Spleen (tissue), 11 donors: ENCODE data around the gene VGLL4. TPM values are rescaled to one million over a fixed set of nuclear protein-coding genes. Genes with fewer than 3 reads are reported as not detected.

Source experiments
- DNase-seq: peaks from one replicate; pipeline ENCODE4 v3.0.0-alpha.2; 2020
- H3K27ac ChIP-seq, 8 donors: fragments of 200-600 bp; sonication (generic) in 7 of 8; 1 replicate in 4 of 8; 2 replicates in 4 of 8; pipeline versions ENCODE4 v1.5.0 to v1.8.0; 2016 to 2021; ENCODE audit warnings: inconsistent platforms in 4 of 8, mild to moderate bottlenecking in 4 of 8, moderate library complexity in 1 of 8
- H3K27me3 ChIP-seq, 7 donors: fragments of 200-600 bp; sonication (generic) in 6 of 7; replicated peaks in 1 of 7; 1 replicate in 4 of 7; 2 replicates in 3 of 7; pipeline versions ENCODE4 v1.5.0 to v1.8.0; 2016 to 2021; ENCODE audit warnings: inconsistent platforms in 3 of 7, mild to moderate bottlenecking in 1 of 7
- H3K36me3 ChIP-seq, 6 donors: fragments of 200-600 bp; sonication (generic) in 5 of 6; 1 replicate in 4 of 6; 2 replicates in 2 of 6; pipeline versions ENCODE4 v1.5.0 to v1.8.0; 2016 to 2021; ENCODE audit warnings: inconsistent platforms in 2 of 6
- H3K4me1 ChIP-seq, 6 donors: fragments of 200-600 bp; sonication (generic) in 5 of 6; 1 replicate in 3 of 6; 2 replicates in 3 of 6; pipeline versions ENCODE4 v1.5.0 to v1.8.0; 2016 to 2021; ENCODE audit warnings: inconsistent platforms in 3 of 6
- H3K4me3 ChIP-seq, 8 donors: fragments of 200-600 bp; sonication (generic) in 7 of 8; 1 replicate in 4 of 8; 2 replicates in 4 of 8; pipeline versions ENCODE4 v1.5.0 to v1.8.0; 2016 to 2021; ENCODE audit warnings: inconsistent platforms in 4 of 8, mild to moderate bottlenecking in 4 of 8, moderate library complexity in 2 of 8
- H3K9me3 ChIP-seq, 8 donors: fragments of 200-600 bp; sonication (generic) in 7 of 8; 1 replicate in 4 of 8; 2 replicates in 4 of 8; pipeline versions ENCODE4 v1.5.0 to v1.8.0; 2016 to 2021; ENCODE audit warnings: inconsistent platforms in 4 of 8
- POLR2A ChIP-seq, 3 donors: fragments of 450-650 bp; IDR thresholded peaks; one replicate each; pipeline ENCODE4 v1.5.1; 2017; ENCODE audit warnings: antibody characterized with exemption in 3 of 3, mild to moderate bottlenecking in 1 of 3
- POLR2AphosphoS5 ChIP-seq, 3 donors: sonication (generic); formaldehyde crosslinking; IDR thresholded peaks; one replicate each; pipeline ENCODE4 v1.5.1; 2017; ENCODE audit warnings: antibody characterized with exemption in 3 of 3
- WGBS, 5 donors: extraction: QIAGEN DNeasy Blood & Tissue Kit in 3 of 5; methylation state at CpG; one replicate each; pipeline versions ENCODE4 v1.1.5 to v1.1.7; 2013 to 2018; 5-methylcytosine and 5-hydroxymethylcytosine counted together
- intact Hi-C: fragments of 100-400 bp; cut with DNase I; formaldehyde crosslinking; loops from one replicate; pipeline ENCODE4 v1.15.0; 2023; ENCODE audit warnings: low total_unique reads
- polyA plus RNA-seq, 3 donors: library from polyadenylated mRNA; stranded (reverse); fragments of 200-250 nt; gene quantifications; one replicate each; pipeline ENCODE4 v1.2.1, GENCODE V29; 2013
- total RNA-seq, 7 donors: library from RNA; depleted of rRNA in 3 of 7; stranded (reverse); fragments of >200 nt in 3 of 7; fragmentation: NEBNext Ultra II Directional in 4 of 7; extraction: Animal tissue kit (Norgen Biotek cat#: 25700) in 4 of 7; gene quantifications; one replicate each; pipeline versions ENCODE4 v1.1.0 to v1.2.1, GENCODE V29; 2016 to 2021
- TF ChIP-seq, protein P1 (sequence below), 11 experiments: fragments of 200-600 bp in 7 of 11; fragments of 450-650 bp in 4 of 11; sonication (generic) in 4 of 11; IDR thresholded peaks in 8 of 11; conservative IDR thresholded peaks in 3 of 11; 1 replicate in 7 of 11; 2 replicates in 4 of 11; pipeline versions ENCODE4 v1.4.0 to v1.8.0; 2016 to 2021; ENCODE audit warnings: antibody characterized with exemption in 11 of 11, inconsistent platforms in 4 of 11, mild to moderate bottlenecking in 1 of 11
- donor health status: healthy with polysubstance abuse.
- donor health status: DM: no; HTN: no; CAD: no; lungs with moderate emphysema.
- donor health status: DM: no; HTN: no; CAD: no.
- donor health status: Bipolar disorder and iron deficiency.
- donor health status: healthy.
- donor health status: DM: no; HTN: no; CAD: no.
- donor health status: DM: yes; HTN: yes; CAD: no.

Gene VGLL4
- total and polyA plus RNA-seq, 10 donors: 13.5 to 80.2 (median 50.8) TPM

GRCh38 chr3:11510356-11510755 lies 133.4 kb downstream of the VGLL4 start:
- intact Hi-C loops: no loop called here
- DNase-seq: no peak
- Histone ChIP-seq H3K27me3 (no peaks in the 10 kb centered on the region), H3K9me3 (no peaks in the 10 kb centered on the region), H3K27ac (peak overlapping the region in 2 of 8 donors; percentile 13 to 35), H3K4me3 (no peak overlapping the region), H3K4me1 (peaks cover 5 to 43% (median 18%) of the 10 kb centered on the region in 6 donors), H3K36me3 (peaks cover 0 to 19% (median 0%) of the 10 kb centered on the region in 6 donors)
- WGBS, 5 donors: 89 to 93% (median 90%) methylated on average over 5 of the region's 5 CpGs
- TF ChIP-seq POLR2A (IDR thresholded peaks at IDR 0.05) (no peak), POLR2AphosphoS5 (IDR thresholded peaks at IDR 0.05) (no peak)

- no peak overlapping the region for H3K4me3 ChIP-seq
- no peaks in the 10 kb centered on the region for H3K9me3 ChIP-seq
- 73 to 88% (median 84%) methylated on average over 5 of the region's 5 CpGs for WGBS, 5 donors
- no peak for DNase-seq
- H3K4me1 ChIP-seq: peaks cover 5 to 43% (median 18%) of the 10 kb centered on the region in 6 donors
- intact Hi-C loops: no loop called here
- H3K27ac ChIP-seq: peak overlapping the region in 3 of 8 donors; percentile 4 to 35 (median 13)
- TF ChIP-seq, protein P1, sequence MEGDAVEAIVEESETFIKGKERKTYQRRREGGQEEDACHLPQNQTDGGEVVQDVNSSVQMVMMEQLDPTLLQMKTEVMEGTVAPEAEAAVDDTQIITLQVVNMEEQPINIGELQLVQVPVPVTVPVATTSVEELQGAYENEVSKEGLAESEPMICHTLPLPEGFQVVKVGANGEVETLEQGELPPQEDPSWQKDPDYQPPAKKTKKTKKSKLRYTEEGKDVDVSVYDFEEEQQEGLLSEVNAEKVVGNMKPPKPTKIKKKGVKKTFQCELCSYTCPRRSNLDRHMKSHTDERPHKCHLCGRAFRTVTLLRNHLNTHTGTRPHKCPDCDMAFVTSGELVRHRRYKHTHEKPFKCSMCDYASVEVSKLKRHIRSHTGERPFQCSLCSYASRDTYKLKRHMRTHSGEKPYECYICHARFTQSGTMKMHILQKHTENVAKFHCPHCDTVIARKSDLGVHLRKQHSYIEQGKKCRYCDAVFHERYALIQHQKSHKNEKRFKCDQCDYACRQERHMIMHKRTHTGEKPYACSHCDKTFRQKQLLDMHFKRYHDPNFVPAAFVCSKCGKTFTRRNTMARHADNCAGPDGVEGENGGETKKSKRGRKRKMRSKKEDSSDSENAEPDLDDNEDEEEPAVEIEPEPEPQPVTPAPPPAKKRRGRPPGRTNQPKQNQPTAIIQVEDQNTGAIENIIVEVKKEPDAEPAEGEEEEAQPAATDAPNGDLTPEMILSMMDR (IDR thresholded peaks at IDR 0.05 in 8 of 11, conservative IDR thresholded peaks at IDR 0.05 in 3 of 11): no peak
- TF ChIP-seq POLR2A (IDR thresholded peaks at IDR 0.05): no peak
- TF ChIP-seq POLR2AphosphoS5 (IDR thresholded peaks at IDR 0.05): no peak
- no peaks in the 10 kb centered on the region for H3K27me3 ChIP-seq
- peaks cover 0 to 19% (median 0%) of the 10 kb centered on the region in 6 donors for H3K36me3 ChIP-seq
Measured at GRCh38 chr3:11510001-11510340, 133.7 kb downstream of the VGLL4 start.

DNA sequence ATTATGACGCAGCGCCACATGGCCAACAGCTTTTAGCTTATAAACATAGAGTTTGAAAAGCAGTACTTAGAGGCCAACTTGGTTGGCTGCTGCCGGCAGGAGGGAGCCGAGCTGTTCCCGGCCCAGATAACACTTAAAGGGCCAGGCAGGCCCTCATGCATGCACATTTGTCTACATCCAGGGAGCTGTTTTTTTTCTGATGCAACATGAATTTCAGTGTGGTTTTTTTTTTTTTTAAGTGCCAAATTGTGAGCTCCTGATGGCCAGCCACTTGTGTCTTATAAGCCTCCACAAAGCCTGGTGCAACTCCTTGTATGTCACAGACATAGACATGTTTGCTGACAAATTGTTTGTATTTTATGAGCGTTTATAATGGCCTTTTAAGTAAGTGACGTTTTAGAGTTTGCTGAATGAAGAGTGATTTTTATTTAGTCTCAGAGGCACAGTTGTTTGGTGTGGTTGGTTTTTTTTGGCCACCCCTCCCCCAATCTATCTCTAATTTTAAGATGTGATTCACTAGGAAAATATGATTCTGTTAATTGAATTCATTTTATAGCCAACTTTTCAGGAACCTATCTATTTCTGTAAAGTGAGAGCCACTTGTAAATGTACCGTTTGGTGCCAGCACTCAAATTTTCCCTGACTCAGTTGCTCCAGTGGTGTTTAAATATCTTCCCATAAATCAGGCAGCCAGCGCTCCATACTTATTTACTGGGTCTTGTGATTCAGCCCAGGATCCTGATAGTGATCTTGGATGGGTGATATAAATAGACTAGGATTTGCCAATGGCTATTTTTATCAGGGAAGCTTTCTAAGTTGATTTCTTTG lies 134.3 kb downstream of the VGLL4 start:
- peaks cover 5 to 37% (median 16%) of the 10 kb centered on the region in 6 donors for H3K4me1 ChIP-seq
- TF ChIP-seq POLR2AphosphoS5 (IDR thresholded peaks at IDR 0.05): peak in 1 of 3 donors; percentile 44
- TF ChIP-seq, protein P1 (IDR thresholded peaks at IDR 0.05 in 8 of 11, conservative IDR thresholded peaks at IDR 0.05 in 3 of 11): no peak
- H3K4me3 ChIP-seq: no peak overlapping the region
- peak overlapping the region in 5 of 8 donors; percentile 4 to 37 (median 28) for H3K27ac ChIP-seq
- 58 to 71% (median 69%) methylated on average over 9 of the region's 9 CpGs for WGBS, 5 donors
- peaks cover 0 to 19% (median 0%) of the 10 kb centered on the region in 6 donors for H3K36me3 ChIP-seq
- no peaks in the 10 kb centered on the region for H3K9me3 ChIP-seq
- no peaks in the 10 kb centered on the region for H3K27me3 ChIP-seq
- intact Hi-C loops: no loop called here
- DNase-seq: no peak

DNA sequence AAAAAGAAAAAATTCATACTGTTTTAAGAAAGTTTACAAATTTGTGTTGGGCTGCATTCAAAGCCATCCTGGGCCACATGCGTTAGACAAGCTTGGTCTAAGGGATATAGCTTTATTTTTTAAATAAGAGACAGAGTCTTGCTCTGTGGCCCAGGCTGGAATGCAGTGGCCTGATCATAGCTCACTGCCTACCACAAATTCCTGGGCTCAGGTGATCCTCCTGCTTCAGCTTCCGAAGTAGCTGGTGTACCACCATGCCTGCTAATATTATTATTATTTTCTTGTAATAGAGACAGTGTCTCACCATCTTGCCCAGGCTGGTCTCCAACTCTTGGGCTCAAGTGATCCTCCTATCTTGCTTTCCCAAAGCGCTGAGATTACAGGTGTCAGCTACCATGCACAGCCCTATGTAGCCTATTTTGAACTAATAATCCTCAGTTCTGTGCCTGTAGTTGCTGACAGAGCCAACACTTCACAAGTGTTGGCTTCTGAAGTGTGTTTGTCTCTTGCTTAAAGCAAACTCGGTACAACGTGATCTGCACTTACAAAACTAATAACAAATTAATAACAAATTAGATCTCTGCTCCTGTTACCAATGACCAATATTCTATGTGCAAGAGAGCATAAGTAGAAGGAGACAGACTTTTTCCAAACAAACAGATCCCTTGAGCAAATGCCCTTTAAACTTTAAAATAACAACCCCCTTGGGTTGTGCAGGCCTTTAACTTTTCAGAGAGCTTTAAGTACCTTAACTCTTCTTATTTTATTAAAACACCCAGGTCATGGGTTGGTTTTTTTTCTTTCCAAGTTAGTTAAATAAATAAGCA lies 135.2 kb downstream of the VGLL4 start:
- no peaks in the 10 kb centered on the region for H3K27me3 ChIP-seq
- TF ChIP-seq POLR2A (IDR thresholded peaks at IDR 0.05) (no peak), POLR2AphosphoS5 (IDR thresholded peaks at IDR 0.05) (no peak)
- TF ChIP-seq, protein P1 (IDR thresholded peaks at IDR 0.05 in 8 of 11, conservative IDR thresholded peaks at IDR 0.05 in 3 of 11): no peak
- peaks cover 4 to 28% (median 12%) of the 10 kb centered on the region in 6 donors for H3K4me1 ChIP-seq
- intact Hi-C loops: no loop called here
- no peaks in the 10 kb centered on the region for H3K9me3 ChIP-seq
- WGBS, 5 donors: 81 to 94% (median 91%) methylated on average over 5 of the region's 5 CpGs
- no peak for DNase-seq
- peaks cover 0 to 19% (median 0%) of the 10 kb centered on the region in 6 donors for H3K36me3 ChIP-seq
- H3K4me3 ChIP-seq: no peak overlapping the region
- peak overlapping the region in 4 of 8 donors; percentile 13 to 37 (median 32) for H3K27ac ChIP-seq
